HG03175 (cell line): ENCODE measurements around the gene STAT1.
"Not testable (repeated sequence)": the region's sequence is repeated elsewhere in the genome, so short reads cannot be mapped to it uniquely, and the experiment has no call there.

ENCODE experiments used
- ATAC-seq: cut with Tn5 transposase; IDR thresholded peaks from one replicate; pipeline ENCODE4 v1.9.1; 2021; ENCODE audit warnings: mild to moderate bottlenecking, moderate library complexity; ENCODE audit not compliant: unreplicated experiment

The STAT1 gene

DNA sequence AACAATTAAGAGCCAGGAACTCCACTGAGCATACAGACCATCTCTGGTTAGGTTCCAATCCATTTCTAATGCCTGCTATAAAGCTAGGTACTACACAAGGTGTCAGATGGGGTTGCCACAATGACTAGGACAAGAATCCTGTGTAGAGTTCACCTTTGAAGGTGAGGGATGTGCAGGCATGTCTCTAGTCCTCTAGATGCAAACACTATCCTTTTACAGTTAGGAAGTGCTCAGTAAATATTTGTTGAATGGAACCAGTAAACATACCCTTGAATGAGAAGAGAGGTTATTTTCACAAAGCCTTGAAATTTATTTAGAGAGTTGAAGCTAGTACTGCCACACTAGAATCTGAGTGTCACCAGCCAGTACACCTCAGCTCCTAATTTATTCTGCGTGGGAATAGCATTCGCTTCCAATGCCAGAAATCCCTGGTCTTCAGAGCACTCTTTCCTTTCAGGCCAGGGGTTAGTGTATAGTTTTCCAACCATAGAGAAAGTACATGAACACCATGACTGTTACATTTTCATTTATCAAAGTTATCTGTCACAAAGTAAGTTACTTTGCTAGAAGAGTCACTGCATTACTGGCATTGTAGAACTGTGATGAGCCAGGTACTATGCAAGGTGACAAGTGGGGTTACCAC is 48.3 kb downstream of the STAT1 start:
- ATAC-seq: no peak

DNA sequence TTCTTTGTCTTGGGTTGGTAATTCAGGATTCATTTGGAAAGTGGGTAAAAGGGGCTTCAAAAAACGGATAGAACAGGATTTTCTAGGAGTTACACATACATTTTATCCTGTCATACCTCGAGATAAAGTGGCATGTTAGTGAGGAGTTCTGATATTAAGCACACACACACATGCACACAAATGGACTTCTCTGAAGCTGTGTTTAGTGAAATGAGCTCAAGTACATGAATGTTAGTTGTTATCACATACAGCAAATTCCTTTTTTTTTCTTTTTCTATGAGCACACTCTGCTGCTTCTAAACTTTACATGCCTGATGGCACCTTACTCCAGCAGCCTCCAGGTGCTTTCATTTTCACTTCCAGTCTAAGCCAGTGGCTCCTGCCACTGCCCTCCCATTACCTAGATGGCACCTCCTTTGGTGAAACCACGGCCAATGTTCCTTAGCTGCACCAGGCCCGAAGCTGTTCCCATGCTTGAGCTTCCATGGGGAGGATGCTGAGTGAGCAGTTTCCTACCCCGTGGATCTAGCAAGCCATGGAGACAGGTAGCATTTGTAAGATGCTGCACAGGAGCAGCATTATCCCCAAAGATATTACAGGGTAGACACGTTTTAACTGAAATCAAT is 49.7 kb downstream of the STAT1 start:
- ATAC-seq: no peak

DNA sequence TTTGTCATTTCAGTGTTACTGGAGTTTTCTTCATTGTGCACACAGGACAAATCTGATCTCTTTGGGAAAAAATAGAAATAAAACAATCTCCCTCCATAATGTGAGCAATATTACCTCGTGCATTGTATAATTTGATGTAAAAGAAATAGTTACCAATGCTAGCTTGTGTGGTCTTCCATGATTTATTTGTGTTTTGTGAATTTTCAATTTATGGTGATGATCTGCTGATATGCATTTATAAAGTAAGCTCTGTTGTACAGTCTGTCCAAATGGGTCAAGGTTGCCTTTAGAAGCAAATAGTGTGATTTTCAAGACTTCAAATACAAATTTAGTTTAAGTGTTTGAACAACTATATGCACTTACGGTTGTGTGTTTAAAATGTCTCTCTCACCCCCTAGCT is 50.9 kb downstream of the STAT1 start:
- ATAC-seq: no peak

DNA sequence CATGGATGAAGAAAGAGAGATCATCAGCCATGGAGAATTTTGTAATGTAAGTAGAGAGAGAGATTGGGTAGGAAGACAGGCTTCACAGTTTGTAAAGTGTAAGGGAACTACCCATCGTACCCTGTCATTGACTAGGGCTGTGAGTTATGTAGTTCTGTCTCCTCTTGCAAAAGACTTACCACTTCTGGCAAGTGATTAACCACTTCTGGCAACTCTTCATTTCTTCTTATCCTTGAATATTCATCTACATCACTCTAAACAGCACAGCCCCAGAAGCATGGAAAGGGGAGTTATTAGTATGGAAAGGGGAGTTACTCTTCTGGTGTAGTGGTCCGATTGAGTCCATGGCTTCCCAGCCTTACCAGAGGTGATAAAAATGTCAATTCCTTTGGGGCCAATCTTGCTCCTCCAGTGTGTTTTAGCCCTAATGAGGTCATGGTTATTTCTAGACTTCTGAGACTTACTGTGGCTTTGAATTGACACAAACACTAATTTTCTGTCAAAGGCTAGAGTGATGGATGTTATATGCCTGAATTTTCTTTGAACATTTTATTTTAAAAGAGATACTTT is 52.0 kb downstream of the STAT1 start:
- no peak for ATAC-seq

- not testable (repeated sequence) for ATAC-seq
These were observed 52.9 kb downstream of the STAT1 start for GRCh38 chr2:190961117-190961516.

- no peak for ATAC-seq
These were observed 53.8 kb downstream of the STAT1 start for GRCh38 chr2:190959911-190960788.

GRCh38 chr2:190953257-190953656 is 60.7 kb downstream of the STAT1 start:
- no peak for ATAC-seq

DNA sequence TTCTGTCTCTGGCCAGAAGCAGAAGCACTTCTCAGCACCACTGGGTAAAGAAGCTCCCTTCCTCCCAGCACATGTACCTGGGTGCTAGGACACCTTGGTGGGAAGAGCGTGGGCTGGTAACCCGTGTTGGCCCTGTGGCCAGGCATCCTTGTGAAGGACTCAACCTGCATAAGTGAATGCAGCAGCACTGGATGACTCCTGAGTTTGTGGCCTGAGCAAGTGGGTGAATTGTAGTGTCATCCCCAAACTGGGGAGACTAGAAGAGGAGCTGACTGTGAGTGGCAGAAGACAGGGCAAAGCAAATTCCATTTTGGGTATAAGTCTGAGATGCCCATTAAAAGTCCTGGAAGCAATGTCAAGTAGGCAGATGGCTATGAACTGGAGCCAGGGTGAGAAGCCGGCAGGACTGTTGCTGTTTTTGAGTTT is 63.4 kb downstream of the STAT1 start:
- no peak for ATAC-seq

GRCh38 chr2:190948671-190949070 is 65.3 kb downstream of the STAT1 start:
- no peak for ATAC-seq

DNA sequence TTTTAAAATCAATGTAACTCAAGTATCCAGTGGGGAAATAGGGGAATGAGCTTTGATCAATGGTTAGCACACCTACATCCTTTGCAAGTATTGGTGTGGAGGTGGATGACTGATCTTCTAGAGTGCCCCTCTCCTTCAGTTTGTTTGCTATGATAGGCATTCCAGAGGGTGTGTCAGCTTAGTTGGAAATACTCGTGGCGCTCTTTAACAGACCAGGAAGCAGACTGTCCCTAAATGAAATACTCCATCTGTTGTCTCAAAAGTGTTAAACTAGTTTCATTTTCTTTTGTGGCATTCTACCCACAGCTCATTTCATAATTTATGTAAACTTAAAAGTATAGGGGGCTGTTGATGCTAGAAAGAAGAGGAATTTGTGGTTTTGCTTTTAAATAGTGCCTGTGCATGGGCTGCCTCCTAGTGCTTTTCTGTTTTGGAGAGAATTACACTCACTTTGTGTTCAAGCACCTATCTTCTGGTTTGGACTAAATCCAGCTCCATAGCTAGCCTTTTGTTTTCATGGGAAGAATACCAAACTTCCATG is 66.2 kb downstream of the STAT1 start:
- peak; percentile 62 for ATAC-seq

GRCh38 chr2:190947141-190947540 is 66.8 kb downstream of the STAT1 start:
- no peak for ATAC-seq

DNA sequence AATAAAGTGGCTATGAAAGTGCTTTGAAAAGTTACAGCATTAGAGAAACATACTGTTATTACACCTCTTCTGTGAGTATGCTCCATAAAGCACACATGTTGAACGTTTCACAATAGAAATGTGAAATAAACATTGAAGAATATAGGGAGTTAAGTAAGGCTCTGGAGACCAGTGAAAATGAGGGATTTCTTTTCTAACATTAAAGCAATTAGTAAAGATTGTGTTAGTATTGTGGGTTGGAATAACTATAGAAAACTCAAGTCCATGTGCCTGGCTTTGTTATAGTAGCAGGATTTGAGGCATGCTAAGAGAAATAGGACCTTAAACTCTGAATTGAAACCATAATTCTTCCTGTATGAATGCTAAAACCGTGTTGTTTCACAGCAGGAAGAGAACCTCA is 70.3 kb downstream of the STAT1 start:
- no peak for ATAC-seq

- ATAC-seq: no peak
These were observed 71.3 kb downstream of the STAT1 start for GRCh38 chr2:190942697-190943096.

GRCh38 chr2:190941571-190941970 is 72.4 kb downstream of the STAT1 start:
- no peak for ATAC-seq

DNA sequence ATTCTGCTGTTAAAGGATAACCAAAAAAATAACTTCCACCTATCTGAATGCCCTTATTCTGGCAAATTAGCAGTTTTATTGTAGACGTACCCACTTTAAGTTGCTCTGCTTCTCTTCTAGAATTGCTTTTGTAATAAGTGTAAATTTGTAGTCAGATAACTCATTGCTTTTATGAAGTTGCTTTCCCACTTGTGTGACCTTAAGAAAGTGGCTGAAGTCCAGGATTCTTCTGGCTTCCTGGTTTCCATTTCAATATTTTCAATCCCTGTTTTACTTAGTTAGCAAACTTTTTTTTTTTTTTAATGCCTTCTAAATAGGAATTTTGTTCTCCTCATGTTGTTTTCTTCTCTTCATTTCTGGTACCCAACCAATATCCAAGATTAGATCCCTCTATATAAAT is 73.5 kb downstream of the STAT1 start:
- no peak for ATAC-seq

DNA sequence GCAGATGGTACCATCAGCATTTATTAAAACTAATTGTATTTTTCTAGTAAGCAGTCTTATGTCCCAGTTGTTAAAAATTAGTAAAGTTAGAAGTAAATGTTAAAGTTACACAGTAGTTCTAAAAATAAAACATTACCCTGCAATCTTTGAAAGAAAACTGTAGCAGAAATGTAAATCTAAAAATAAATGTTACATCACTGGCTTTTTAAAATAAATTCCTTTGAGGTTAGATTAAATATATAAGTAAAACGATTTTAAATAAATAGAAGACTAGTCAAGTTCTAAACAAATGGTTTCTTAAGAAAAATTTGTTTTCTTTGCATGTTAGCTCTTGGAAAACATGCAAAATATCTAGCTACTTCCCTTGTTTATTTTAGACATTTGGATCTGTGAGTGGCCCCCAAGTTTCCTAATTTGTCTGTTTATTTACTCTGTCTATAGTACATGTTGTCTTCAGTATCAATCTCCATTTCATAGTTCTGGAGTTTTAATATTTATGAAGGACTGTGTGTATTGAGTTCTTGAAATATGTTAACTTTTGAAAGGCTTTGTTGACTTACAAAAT is 75.1 kb downstream of the STAT1 start:
- no peak for ATAC-seq

GRCh38 chr2:190935054-190935453 is 78.9 kb downstream of the STAT1 start:
- ATAC-seq: no peak

DNA sequence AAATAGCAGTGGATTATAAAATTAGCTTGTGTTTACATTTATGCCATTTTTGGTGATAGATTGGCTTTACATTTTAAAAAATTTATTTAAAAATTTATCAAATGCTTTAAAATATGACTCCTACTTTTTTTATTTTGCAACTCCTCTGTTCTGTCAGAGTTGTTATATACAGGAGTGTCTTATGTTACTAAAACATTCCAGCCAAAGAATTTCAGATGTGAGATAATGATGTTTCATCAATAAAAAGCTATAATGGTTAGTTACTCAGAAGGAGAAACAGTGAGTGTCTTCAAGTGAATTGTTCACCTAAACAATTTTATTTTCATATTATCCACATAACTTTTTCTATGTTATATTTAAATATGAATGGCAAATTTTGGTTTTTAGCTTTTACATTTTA is 80.6 kb downstream of the STAT1 start:
- no peak for ATAC-seq

- no peak for ATAC-seq
These were observed 81.5 kb downstream of the STAT1 start for GRCh38 chr2:190932514-190932913.

DNA sequence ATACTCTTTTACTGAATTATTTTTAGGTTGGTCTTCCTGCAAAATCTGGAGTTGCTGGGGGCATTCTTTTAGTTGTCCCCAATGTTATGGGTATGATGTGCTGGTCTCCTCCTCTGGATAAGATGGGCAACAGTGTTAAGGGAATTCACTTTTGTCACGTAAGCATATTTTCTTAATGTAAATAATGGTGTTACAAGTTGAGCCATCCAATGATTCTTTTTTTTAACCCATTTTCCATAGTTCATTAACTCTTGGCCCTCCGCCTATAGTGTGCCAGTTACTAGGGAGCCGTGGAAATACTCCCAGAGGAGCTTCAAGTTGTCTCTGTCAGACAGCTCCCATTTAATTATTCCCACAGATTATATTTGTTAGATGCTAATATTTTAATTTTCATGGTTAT is 83.6 kb downstream of the STAT1 start:
- no peak for ATAC-seq

DNA sequence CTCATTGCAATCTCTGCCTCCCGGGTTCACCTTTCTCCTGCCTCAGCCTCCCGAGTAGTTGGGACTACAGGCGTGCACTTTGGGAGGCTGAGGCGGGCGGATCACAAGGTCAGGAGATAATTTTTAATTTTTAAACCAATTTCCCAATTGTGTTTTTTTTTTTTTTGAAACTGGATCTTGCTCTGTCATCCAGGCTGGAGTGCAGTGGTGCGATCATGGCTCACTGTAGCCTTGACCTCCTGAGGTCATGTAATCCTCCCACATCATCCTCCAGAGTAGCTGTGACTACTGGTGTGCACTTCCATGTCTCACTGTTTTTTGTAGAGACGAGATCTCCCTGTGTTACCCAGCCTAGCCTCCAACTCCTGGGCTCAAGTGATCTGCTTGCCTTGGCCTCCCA is 84.1 kb downstream of the STAT1 start:
- ATAC-seq: no peak
